GM23338 (cell line): ENCODE data around the gene OLFML1. TPM values are rescaled to one million over a fixed set of nuclear protein-coding genes. Genes with fewer than 3 reads are reported as not detected.

Source experiments
- ATAC-seq: fragments of 200-7000 bp; cut with Tn5 transposase; 3 replicates; pipeline ENCODE4 v1.9.1; 2020
- DNase-seq: peaks from one replicate; pipeline ENCODE4 v3.0.0-alpha.2; 2015; ENCODE audit warnings: low spot score
- H2AFZ ChIP-seq: fragments of 200-600 bp; sonication (generic); 2 replicates; pipeline ENCODE4 v1.8.0; 2016; ENCODE audit warnings: antibody characterized with exemption, mild to moderate bottlenecking, moderate library complexity
- H3F3A ChIP-seq: fragments of 200-600 bp; sonication (generic); replicated peaks from 2 replicates; pipeline ENCODE4 v1.8.0; 2017; ENCODE audit warnings: antibody characterized with exemption, mixed run types, low read depth
- H3K27ac ChIP-seq: fragments of 200-600 bp; sonication (generic); 2 replicates; pipeline ENCODE4 v1.6.1; 2016; ENCODE audit warnings: low read depth
- H3K27me3 ChIP-seq: fragments of 200-600 bp; sonication (generic); 2 replicates; pipeline ENCODE4 v1.8.0; 2016; ENCODE audit warnings: mild to moderate bottlenecking, mixed run types, moderate library complexity; ENCODE audit not compliant: insufficient read depth
- H3K36me3 ChIP-seq: fragments of 200-600 bp; sonication (generic); 2 replicates; pipeline ENCODE4 v1.8.0; 2016; ENCODE audit warnings: mild to moderate bottlenecking; ENCODE audit not compliant: insufficient read depth
- H3K4me1 ChIP-seq: fragments of 200-600 bp; sonication (generic); 2 replicates; pipeline ENCODE4 v1.8.0; 2016; ENCODE audit warnings: mild to moderate bottlenecking, moderate library complexity; ENCODE audit not compliant: insufficient read depth
- H3K4me2 ChIP-seq: fragments of 200-600 bp; sonication (generic); 2 replicates; pipeline ENCODE4 v1.7.1; 2017; ENCODE audit warnings: mixed run types
- H3K4me3 ChIP-seq: fragments of 200-600 bp; sonication (generic); 2 replicates; pipeline ENCODE4 v1.6.1; 2016; ENCODE audit warnings: mixed run types
- H3K79me2 ChIP-seq: fragments of 200-600 bp; sonication (generic); replicated peaks from 2 replicates; pipeline ENCODE4 v1.8.0; 2017; ENCODE audit warnings: mild to moderate bottlenecking; ENCODE audit not compliant: insufficient read depth
- H3K9me2 ChIP-seq: fragments of 200-600 bp; sonication (generic); 2 replicates; pipeline ENCODE4 v1.8.0; 2017; ENCODE audit not compliant: insufficient read depth
- H4K20me1 ChIP-seq: fragments of 200-600 bp; sonication (generic); replicated peaks from 2 replicates; pipeline ENCODE4 v1.8.0; 2017; ENCODE audit warnings: mild to moderate bottlenecking; ENCODE audit not compliant: insufficient read depth
- H3K27ac Mint-ChIP-seq: 2 replicates; pipeline ENCODE4 v1.8.0; 2020; ENCODE audit warnings: inconsistent platforms, mild to moderate bottlenecking, moderate library complexity, mixed read lengths
- H3K27me3 Mint-ChIP-seq: 3 replicates; pipeline ENCODE4 v1.8.0; 2022; ENCODE audit warnings: low read depth, mild to moderate bottlenecking, moderate library complexity, mixed read lengths, inconsistent platforms; ENCODE audit not compliant: insufficient read depth, poor library complexity
- H3K36me3 Mint-ChIP-seq: 3 replicates; pipeline ENCODE4 v1.8.0; 2021; ENCODE audit warnings: low read depth, mild to moderate bottlenecking, inconsistent platforms, moderate library complexity, mixed read lengths
- H3K4me1 Mint-ChIP-seq: 3 replicates; pipeline ENCODE4 v1.8.0; 2020; ENCODE audit warnings: mild to moderate bottlenecking, inconsistent platforms, mixed read lengths
- H3K4me3 Mint-ChIP-seq: 3 replicates; pipeline ENCODE4 v1.8.0; 2021; ENCODE audit warnings: moderate library complexity, mild to moderate bottlenecking, inconsistent platforms, mixed read lengths
- H3K9me3 Mint-ChIP-seq: 3 replicates; pipeline ENCODE4 v1.8.0; 2020; ENCODE audit warnings: moderate library complexity, mild to moderate bottlenecking, inconsistent platforms, mixed read lengths
- CREB1 ChIP-seq: fragments of 250-450 bp; sonication (Bioruptor Pico); IDR thresholded peaks from 2 replicates; pipeline ENCODE4 v1.5.0; 2020; ENCODE audit warnings: low read depth, mild to moderate bottlenecking, moderate library complexity
- CTCF ChIP-seq, 2 experiments: fragments of 200-600 bp in 1 of 2; sonication (generic) in 1 of 2; conservative IDR thresholded peaks; 2 replicates each; pipeline versions ENCODE4 v1.5.1 to v1.6.1; 2016 to 2017; ENCODE audit warnings: antibody characterized with exemption in 2 of 2, low read depth in 2 of 2, mild to moderate bottlenecking in 2 of 2, moderate library complexity in 1 of 2
- EZH2 ChIP-seq: fragments of 200-600 bp; sonication (generic); IDR thresholded peaks from one replicate; pipeline ENCODE4 v1.8.0; 2017; ENCODE audit warnings: antibody characterized with exemption, mild to moderate bottlenecking, low read depth; ENCODE audit not compliant: unreplicated experiment
- EZH2phosphoT487 ChIP-seq: fragments of 200-600 bp; sonication (generic); IDR thresholded peaks from one replicate; pipeline ENCODE4 v1.8.1; 2018; ENCODE audit warnings: antibody characterized with exemption; ENCODE audit not compliant: unreplicated experiment
- JUNB ChIP-seq: IDR thresholded peaks from one replicate; pipeline ENCODE4 v1.6.1; 2016; ENCODE audit warnings: antibody characterized with exemption; ENCODE audit not compliant: unreplicated experiment
- NANOG ChIP-seq: IDR thresholded peaks from 2 replicates; pipeline ENCODE4 v1.6.1; 2016; ENCODE audit warnings: antibody characterized with exemption, borderline replicate concordance
- POLR2AphosphoS5 ChIP-seq: IDR thresholded peaks from 2 replicates; pipeline ENCODE4 v1.6.1; 2016; ENCODE audit warnings: antibody characterized with exemption, low read depth
- REST ChIP-seq: IDR thresholded peaks from one replicate; pipeline ENCODE4 v1.6.1; 2018; ENCODE audit warnings: antibody characterized with exemption; ENCODE audit not compliant: unreplicated experiment
- STAT1 ChIP-seq: IDR thresholded peaks from one replicate; pipeline ENCODE4 v1.6.1; 2016; ENCODE audit warnings: antibody characterized with exemption; ENCODE audit not compliant: unreplicated experiment
- ZNF114 ChIP-seq: fragments of 250-450 bp; sonication (Bioruptor Pico); IDR thresholded peaks from 2 replicates; pipeline ENCODE4 v1.5.0; 2020; ENCODE audit warnings: mild to moderate bottlenecking, moderate library complexity
- ZNF331 ChIP-seq: fragments of 250-450 bp; sonication (Bioruptor Pico); IDR thresholded peaks from 2 replicates; pipeline ENCODE4 v1.5.0; 2020; ENCODE audit warnings: low read depth, mild to moderate bottlenecking, moderate library complexity
- ZNF462 ChIP-seq: fragments of 250-450 bp; sonication (Bioruptor Pico); IDR thresholded peaks from 2 replicates; pipeline ENCODE4 v1.5.0; 2020; ENCODE audit warnings: mild to moderate bottlenecking, moderate library complexity
- polyA plus RNA-seq: library from polyadenylated mRNA; unstranded; fragments of >200 nt; fragmentation: Nextera tagmentation; extraction: Ambion mirVana; gene quantifications from 2 replicates; pipeline ENCODE4 v1.2.1, GENCODE V29; 2016
- total RNA-seq: library from RNA; depleted of rRNA; stranded (reverse); fragments of >200 nt; shearing (Covaris generic); gene quantifications from 2 replicates; pipeline ENCODE4 v1.2.3, GENCODE V29; 2014
- TF ChIP-seq, protein P1 (sequence below): IDR thresholded peaks from 2 replicates; pipeline ENCODE4 v1.6.1; 2016; ENCODE audit warnings: antibody characterized with exemption

OLFML1 gene
- total and polyA plus RNA-seq, 2 experiments from 2014 or later: 0.21 TPM; not detected in 1

DNA sequence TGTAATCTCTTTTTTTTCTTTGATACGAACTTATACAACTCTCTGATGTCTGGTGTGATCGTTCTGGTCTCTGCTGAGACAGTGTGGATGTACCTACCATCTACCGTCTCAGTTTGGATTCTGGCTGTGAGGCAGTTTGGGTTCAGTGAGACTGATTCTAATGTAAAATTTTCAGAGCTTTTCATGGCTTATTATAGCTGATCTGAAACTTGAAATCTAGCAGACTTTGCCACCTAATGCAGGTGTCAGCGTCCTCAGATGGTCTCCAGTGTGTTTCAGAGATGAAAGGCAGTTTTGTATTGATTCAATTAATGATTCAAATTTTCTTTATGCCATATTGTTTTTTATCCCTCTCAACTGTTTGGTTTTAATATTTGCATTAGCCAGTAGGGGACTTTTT lies 64.4 kb downstream of the OLFML1 start:
- no peaks in the 10 kb centered on the region for H3K9me2 ChIP-seq
- peaks cover 10% of the 10 kb centered on the region; the same call in 1 of the 2 replicates for H3K4me1 ChIP-seq
- H3K36me3 ChIP-seq: no peaks in the 10 kb centered on the region
- no peak overlapping the region for H2AFZ ChIP-seq
- DNase-seq: no peak
- H3K4me1 Mint-ChIP-seq: peaks cover 25% of the 10 kb centered on the region
- no peak overlapping the region for H3K27ac Mint-ChIP-seq
- no peaks in the 10 kb centered on the region for H4K20me1 ChIP-seq
- TF ChIP-seq ZNF114 (CRISPR knock-in tag): no peak
- no peak for TF ChIP-seq REST
- TF ChIP-seq STAT1: no peak
- no peak for TF ChIP-seq NANOG
- no peak for TF ChIP-seq ZNF331 (CRISPR knock-in tag)
- TF ChIP-seq POLR2AphosphoS5: no peak
- TF ChIP-seq, protein P1, sequence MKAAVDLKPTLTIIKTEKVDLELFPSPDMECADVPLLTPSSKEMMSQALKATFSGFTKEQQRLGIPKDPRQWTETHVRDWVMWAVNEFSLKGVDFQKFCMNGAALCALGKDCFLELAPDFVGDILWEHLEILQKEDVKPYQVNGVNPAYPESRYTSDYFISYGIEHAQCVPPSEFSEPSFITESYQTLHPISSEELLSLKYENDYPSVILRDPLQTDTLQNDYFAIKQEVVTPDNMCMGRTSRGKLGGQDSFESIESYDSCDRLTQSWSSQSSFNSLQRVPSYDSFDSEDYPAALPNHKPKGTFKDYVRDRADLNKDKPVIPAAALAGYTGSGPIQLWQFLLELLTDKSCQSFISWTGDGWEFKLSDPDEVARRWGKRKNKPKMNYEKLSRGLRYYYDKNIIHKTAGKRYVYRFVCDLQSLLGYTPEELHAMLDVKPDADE: no peak
- TF ChIP-seq JUNB: no peak
- no peak for TF ChIP-seq EZH2phosphoT487
- no peak for TF ChIP-seq CREB1 (CRISPR knock-in tag)
- no peak for TF ChIP-seq CTCF (conservative IDR thresholded peaks at IDR 0.05; ENCODE audit: low read depth in 2 of 2)
- no peak for TF ChIP-seq EZH2
- no peak for TF ChIP-seq ZNF462 (CRISPR knock-in tag)
- H3K27ac ChIP-seq: no peak overlapping the region
- ATAC-seq: no peak
- H3K27me3 ChIP-seq: no peaks in the 10 kb centered on the region
- H3K27me3 Mint-ChIP-seq: peaks cover 4% of the 10 kb centered on the region
- no peaks in the 10 kb centered on the region for H3K36me3 Mint-ChIP-seq
- H3K4me2 ChIP-seq: no peak overlapping the region
- no peaks in the 10 kb centered on the region for H3K79me2 ChIP-seq
- no peaks in the 10 kb centered on the region for H3F3A ChIP-seq
- H3K9me3 Mint-ChIP-seq: no peaks in the 10 kb centered on the region
- H3K4me3 Mint-ChIP-seq: no peak overlapping the region
- H3K4me3 ChIP-seq: no peak overlapping the region
